Stimulated activated CD4-positive, alpha-beta T cell treated with anti-CD3 and anti-CD28 coated beads, Interleukin-4, amount 100 ng/mL, for 48 hours (primary cell): ENCODE measurements around the gene MXRA7.
"Not testable (repeated sequence)": the region's sequence is repeated elsewhere in the genome, so short reads cannot be mapped to it uniquely, and the experiment has no call there.

Experiments
- DNase-seq, 2 donors: peaks; one replicate each; pipeline ENCODE4 v3.0.0-alpha.2; 2020; ENCODE audit warnings: low read depth in 2 of 2

MXRA7 gene

GRCh38 chr17:76716146-76716838 lies 5.5 kb upstream of the MXRA7 start:
- no peak for DNase-seq

- no peak for DNase-seq
Measured at GRCh38 chr17:76715496-76715830, 4.7 kb upstream of the MXRA7 start.

GRCh38 chr17:76714822-76715495 lies 4.2 kb upstream of the MXRA7 start:
- DNase-seq, result peak; percentile 71 to 84

- no peak for DNase-seq
Measured at GRCh38 chr17:76714336-76714735, 3.6 kb upstream of the MXRA7 start.

DNA sequence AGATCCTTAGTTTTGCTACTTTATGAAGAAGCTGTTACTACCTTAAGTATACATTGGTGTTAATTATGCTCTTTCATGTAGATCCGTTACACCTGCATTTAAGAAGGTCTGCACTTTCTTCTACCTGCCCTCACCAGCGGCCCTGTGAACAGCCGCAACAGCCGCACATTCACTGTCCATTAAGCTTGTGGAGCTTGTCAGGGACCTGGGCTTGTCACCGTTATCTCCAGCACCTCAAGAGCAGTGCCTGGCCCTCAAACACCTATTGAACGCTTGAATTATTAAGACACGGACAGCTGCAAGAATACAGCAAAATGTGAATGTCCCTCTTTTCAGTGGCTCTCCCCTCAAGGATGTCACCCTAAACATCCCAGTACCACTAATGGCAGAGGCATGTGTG lies 3.0 kb upstream of the MXRA7 start:
- DNase-seq, result no peak

- not testable (repeated sequence) for DNase-seq
Measured at GRCh38 chr17:76712321-76712720, 1.6 kb upstream of the MXRA7 start.

- not testable (repeated sequence) for DNase-seq
Measured at GRCh38 chr17:76709951-76710862, 558 bp downstream of the MXRA7 start.

DNA sequence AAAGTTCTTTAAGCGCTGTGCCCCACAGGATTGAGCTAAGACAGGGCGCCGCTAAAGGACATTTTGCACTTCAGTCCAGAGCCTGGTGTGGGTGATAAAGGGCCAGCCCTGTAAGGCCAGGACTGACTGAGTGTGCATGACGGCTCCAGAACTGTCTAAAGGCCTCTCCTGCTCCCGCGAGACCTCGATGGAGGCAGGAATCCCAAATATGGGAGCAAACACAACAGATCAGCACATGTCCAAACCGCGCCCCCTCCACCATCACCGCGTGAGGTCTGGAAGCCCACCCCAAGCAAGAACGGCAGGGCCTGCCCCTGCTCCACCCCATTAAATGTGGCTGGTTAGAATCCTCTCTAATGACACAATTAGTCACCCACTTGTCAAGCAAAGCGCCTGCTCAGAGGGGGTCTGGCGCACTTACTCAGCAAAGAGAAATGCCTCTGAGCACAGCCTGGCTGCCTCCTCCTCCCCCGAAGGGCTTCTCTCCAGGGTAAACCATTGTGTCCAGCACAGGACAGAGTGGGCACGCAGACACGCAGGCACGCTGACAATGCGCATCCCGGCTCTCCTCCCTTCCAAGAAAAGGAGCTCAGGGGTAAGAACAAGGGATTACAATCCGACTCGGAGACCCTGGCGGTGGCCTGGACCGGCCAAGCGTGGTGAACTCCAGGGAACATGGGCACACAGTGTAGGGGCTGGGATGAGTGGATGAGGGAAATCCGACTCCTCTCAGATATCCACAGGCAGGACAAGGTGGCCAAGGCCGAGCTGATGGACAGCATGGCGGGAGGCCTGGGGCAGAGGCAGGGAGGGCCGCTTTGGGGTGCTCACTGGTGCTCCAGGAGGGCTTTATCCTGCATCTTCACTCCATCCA lies 1.5 kb downstream of the MXRA7 start:
- DNase-seq, result no peak

GRCh38 chr17:76707985-76708807 lies 2.6 kb downstream of the MXRA7 start:
- DNase-seq, result no peak

DNA sequence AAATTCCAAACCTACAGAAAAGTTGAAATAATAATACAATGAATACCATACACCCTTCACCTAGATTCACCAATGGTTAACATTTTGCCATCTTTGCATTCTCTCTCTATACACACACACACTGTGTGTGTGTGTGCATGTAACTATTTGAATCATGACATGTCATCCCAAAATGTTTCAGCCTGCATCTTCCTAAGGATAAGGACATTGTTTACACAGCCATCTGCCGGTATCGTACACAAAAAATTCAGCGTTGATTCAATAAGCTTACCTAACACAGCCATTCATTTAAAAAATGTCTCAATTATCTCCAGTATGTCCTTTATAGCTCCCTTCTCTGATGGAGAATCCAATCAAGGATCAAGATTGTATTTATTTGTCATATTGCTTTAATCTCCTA lies 3.9 kb downstream of the MXRA7 start:
- no peak for DNase-seq

GRCh38 chr17:76704805-76705204 lies 6.0 kb downstream of the MXRA7 start:
- no peak for DNase-seq

DNA sequence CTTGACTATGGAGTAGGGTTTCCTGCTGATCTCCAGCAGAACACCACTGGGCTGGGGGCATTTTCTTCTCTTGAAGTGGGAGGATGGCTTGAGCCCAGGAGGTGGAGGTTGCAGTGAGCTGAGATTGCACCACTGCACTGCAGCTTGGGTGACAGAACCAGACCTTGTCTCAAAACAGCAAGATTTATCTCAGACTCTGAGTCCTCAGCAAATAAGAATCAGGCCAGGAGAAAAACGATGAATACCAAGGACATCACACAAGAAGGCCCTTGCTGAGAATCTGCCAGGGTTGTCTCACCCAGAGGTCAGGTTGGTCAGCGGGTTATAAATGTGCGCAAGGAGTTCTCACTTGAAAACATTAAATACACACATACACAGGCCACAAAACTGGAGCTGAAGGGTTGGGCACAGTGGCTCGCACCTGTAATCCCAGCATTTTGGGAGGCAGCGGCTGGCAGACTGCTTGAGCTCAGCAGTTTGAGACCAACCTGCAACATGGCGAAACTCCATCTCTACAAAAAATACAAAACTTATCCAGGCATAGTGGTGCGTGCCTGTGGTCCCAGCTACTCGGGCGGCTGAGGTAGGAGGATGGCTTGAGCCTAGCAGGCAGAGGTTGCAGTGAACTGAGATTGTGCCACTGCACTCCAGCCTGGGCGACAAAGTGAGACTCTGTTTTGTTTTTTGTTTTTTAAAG lies 7.7 kb downstream of the MXRA7 start:
- no peak for DNase-seq

GRCh38 chr17:76702076-76702475 lies 8.7 kb downstream of the MXRA7 start:
- DNase-seq, result no peak

- DNase-seq, result no peak
Measured at GRCh38 chr17:76701471-76701967, 9.2 kb downstream of the MXRA7 start.

DNA sequence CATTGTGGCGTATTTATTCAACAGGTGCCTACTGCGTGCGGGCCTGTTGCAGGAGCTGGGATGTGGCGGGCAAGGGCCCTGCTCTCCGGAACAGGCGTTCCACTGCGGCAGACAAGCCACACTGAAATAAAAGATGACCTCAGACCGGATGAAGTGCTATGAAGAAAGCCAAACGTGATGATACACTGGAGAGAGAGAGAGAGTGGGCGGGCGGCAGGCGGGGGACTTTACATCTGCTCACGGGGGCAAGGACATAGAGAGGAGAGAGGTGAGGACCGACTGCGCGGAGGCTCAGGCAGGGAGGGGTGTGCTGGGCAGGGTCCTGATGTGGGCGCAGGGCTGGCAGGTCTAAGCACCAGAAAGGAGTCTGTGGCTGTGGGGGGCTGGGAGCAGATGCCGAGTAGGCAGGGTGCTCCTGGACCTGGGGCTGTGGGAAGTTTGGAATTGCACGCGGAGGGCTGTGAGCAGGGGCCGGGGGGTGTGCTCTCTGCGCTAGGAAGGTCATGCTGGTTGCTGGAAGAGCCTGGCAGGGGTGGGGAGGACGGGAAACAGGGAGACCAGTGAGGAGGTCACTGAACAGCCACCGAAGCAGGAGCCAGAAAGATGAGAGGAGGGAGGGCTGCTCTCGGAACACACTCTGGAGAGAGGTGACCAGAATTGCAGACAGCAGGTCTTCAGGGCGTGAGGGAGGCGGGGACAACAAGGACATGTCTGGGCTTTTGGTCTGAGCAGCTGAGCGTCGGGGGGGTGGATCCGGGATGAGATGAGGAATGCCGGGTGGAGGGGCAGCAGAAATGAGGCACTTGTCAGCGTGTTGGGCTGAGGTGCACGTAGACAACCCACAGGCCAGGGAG lies 9.9 kb downstream of the MXRA7 start:
- DNase-seq, result no peak

DNA sequence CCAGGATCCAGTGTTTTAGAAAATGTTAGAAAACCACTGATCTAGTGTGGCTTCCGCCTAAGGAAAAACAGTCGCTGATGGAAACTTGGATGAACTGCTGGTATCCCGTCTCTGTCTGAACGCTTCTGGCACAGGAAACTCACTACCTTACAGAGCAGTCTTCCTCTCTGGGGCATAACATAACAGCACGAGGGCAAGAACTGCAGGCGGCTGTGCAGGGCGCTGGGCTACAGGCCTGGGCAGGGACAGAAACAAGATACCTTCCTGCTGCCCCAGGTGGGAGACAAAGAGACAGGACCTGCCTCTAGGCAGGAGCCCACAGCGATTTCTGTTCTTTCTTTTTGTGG lies 10.5 kb downstream of the MXRA7 start:
- no peak for DNase-seq

DNA sequence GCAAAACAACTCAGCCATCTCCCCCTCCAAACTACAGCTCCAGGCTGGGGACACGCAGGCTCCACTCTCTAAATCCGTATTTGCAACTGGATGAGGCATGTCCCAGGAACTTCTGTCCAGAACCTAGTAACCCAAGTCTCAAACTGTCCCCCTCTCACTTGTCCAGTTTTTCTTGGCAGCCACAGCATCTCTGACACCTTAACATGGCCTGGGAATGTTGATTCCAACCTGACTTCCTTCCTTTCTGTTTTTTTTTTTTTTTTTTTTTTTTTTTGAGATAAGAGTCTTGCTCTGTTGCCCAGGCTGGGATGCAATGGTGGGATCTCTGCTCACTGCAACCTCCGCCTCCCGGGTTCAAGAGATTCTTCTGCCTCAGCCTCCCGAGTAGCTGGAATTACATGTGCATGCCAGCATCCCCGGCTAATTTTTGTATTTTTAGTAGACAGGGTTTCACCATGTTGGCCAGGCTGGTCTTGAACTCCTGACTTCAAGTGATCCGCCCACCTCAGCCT lies 12.2 kb downstream of the MXRA7 start:
- DNase-seq, result not testable (repeated sequence)

DNA sequence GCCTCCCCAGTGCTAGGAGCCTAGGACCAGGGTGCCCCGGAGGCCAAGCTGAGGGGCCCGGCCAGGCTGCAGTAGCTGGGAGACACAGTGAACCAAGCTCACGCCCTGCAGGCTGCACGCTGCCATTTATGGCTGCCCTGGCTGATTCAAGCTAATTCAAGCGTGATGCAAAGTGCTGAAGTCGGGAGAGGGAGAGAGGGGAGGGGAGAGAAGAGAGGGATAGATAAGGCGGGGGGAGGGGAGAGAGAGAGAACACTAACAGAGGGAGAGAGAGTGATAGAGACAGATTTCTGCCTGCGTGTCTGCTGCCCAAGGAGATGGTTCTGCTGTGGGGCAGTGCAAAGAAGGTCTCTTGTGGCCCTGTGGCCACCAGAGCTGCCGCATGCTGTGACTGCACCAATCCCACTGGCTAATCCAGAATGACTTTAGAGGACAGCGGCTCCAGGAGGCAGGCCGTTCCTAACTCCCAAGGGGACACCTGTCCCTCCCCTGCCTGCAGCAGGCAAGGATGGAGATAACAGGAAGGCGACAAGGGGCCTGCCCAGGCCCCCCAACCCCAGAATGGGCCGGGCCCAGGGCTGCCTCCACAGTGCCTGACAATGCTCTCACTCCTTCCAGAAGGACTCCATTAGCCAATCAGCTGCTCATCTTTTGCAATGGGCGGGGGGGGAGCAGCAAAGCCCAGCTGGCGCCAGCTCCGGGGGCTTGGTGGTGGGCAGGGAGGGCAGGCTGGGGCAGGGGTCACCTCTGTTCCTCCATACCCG lies 12.9 kb downstream of the MXRA7 start:
- no peak for DNase-seq
